ENCODE results near the gene RASL10B. TPM values are rescaled to one million over a fixed set of nuclear protein-coding genes. Genes with fewer than 3 reads are reported as not detected.

The RASL10B gene
- total RNA-seq, 2 experiments from 2014 or later, result not detected

DNA sequence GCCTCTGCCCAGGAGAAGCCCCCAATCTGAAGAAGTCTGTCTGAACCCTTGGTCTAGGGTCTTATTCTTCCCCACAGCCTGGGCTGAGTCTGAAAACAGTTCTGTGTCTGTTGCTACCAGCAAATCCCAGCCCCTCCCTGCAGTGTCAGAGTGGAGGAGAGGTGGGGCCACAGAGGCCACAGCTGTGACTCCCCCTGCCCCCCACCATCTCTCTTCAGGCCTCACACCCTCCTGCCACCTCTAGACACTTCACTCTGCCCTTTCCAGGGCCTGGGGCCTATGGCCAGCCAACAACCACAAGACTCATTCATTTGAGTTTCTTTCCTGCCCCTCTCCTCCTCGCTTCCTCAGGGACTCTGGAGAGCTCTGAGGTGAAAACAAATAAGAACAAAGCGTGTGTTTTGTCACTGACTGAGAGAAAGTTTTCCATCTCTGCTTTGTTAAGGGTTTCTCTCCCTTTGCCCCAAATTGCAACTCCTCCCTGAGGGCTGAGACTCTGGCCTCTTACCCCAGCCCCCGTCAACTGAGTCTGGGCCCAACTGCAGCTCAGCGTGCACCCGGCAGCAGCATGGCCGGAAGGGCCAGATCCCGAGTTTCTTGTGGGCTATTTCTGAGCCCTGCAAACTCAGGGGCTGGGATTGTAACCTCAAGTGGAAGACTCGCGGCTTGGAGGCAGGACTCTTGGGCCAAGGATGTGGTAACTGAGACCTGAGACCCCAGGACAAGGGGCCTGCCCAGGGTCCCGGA lies 42.4 kb downstream of the RASL10B start:
- no TSS peak for BruUV-seq (replicated peaks)
- H3K27ac ChIP-seq (ENCODE audit: low read depth, low read length, poor library complexity, severe bottlenecking), result no peak overlapping the region
- TF ChIP-seq, protein P1, sequence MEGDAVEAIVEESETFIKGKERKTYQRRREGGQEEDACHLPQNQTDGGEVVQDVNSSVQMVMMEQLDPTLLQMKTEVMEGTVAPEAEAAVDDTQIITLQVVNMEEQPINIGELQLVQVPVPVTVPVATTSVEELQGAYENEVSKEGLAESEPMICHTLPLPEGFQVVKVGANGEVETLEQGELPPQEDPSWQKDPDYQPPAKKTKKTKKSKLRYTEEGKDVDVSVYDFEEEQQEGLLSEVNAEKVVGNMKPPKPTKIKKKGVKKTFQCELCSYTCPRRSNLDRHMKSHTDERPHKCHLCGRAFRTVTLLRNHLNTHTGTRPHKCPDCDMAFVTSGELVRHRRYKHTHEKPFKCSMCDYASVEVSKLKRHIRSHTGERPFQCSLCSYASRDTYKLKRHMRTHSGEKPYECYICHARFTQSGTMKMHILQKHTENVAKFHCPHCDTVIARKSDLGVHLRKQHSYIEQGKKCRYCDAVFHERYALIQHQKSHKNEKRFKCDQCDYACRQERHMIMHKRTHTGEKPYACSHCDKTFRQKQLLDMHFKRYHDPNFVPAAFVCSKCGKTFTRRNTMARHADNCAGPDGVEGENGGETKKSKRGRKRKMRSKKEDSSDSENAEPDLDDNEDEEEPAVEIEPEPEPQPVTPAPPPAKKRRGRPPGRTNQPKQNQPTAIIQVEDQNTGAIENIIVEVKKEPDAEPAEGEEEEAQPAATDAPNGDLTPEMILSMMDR (conservative IDR thresholded peaks at IDR 0.05; ENCODE audit: low read length), result no peak
- no peak for TF ChIP-seq EZH2phosphoT487 (IDR thresholded peaks at IDR 0.05; ENCODE audit: borderline replicate concordance, low read depth, low read length)
- no peaks in the 10 kb centered on the region for H3K4me1 ChIP-seq (ENCODE audit: insufficient read depth, low read length, poor library complexity, severe bottlenecking)
- no peaks in the 10 kb centered on the region for H3K9me3 ChIP-seq (ENCODE audit: low read length)
- no peak overlapping the region for H2AFZ ChIP-seq (ENCODE audit: low read length)
- no peaks in the 10 kb centered on the region for H4K20me1 ChIP-seq (ENCODE audit: insufficient read depth, low read length)
- no peak overlapping the region for H3K4me3 ChIP-seq (ENCODE audit: low read depth, low read length, poor library complexity, severe bottlenecking)
- POLR2A ChIA-PET, result no interaction called here
- H3K4me2 ChIP-seq (ENCODE audit: low read length), result no peak overlapping the region
- no peaks in the 10 kb centered on the region for H3K9me2 ChIP-seq (ENCODE audit: insufficient read depth, low read length)
- no peaks in the 10 kb centered on the region for H3K36me3 ChIP-seq (ENCODE audit: insufficient read depth, low read length)
- CTCF ChIA-PET (ENCODE audit: unreplicated experiment), result no interaction called here
- no peak for DNase-seq (ENCODE audit: low spot score)
- intact Hi-C loops (cut with micrococcal nuclease; ENCODE audit: unreplicated experiment), result no loop called here
- no peaks in the 10 kb centered on the region for H3K79me2 ChIP-seq (ENCODE audit: insufficient read depth, low read depth, low read length)

DNA sequence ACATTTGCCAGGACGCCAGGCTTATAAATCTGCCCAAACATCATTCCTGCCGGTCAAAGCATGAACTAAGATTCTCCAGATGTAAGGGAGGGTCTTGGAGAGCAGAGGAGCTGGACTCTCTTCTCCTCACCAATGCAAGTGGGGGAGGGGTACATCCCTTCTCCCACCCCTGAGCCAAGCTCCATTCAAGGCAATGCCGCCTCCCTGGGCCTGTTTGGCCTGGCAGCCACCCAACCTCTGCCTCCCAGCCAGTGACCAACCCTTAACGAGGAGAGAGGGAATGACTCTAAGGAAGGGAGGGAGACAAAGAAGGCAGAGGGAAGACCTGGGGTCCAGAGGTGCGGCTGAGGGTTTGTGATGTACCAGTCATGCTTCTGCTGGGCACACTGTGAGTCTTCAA lies 43.1 kb downstream of the RASL10B start:
- no peak overlapping the region for H3K4me2 ChIP-seq (ENCODE audit: low read length)
- H3K36me3 ChIP-seq (ENCODE audit: insufficient read depth, low read length), result no peaks in the 10 kb centered on the region
- H4K20me1 ChIP-seq (ENCODE audit: insufficient read depth, low read length), result no peaks in the 10 kb centered on the region
- no peaks in the 10 kb centered on the region for H3K9me3 ChIP-seq (ENCODE audit: low read length)
- no TSS peak for BruUV-seq (replicated peaks)
- H2AFZ ChIP-seq (ENCODE audit: low read length), result no peak overlapping the region
- no peak overlapping the region for H3K4me3 ChIP-seq (ENCODE audit: low read depth, low read length, poor library complexity, severe bottlenecking)
- TF ChIP-seq EZH2phosphoT487 (IDR thresholded peaks at IDR 0.05; ENCODE audit: borderline replicate concordance, low read depth, low read length), result no peak
- TF ChIP-seq, protein P1 (conservative IDR thresholded peaks at IDR 0.05; ENCODE audit: low read length), result no peak
- POLR2A ChIA-PET, result no interaction called here
- no peaks in the 10 kb centered on the region for H3K79me2 ChIP-seq (ENCODE audit: insufficient read depth, low read depth, low read length)
- no peaks in the 10 kb centered on the region for H3K9me2 ChIP-seq (ENCODE audit: insufficient read depth, low read length)
- intact Hi-C loops (cut with micrococcal nuclease; ENCODE audit: unreplicated experiment), result no loop called here
- CTCF ChIA-PET (ENCODE audit: unreplicated experiment), result no interaction called here
- H3K4me1 ChIP-seq (ENCODE audit: insufficient read depth, low read length, poor library complexity, severe bottlenecking), result no peaks in the 10 kb centered on the region
- no peak overlapping the region for H3K27ac ChIP-seq (ENCODE audit: low read depth, low read length, poor library complexity, severe bottlenecking)
- no peak for DNase-seq (ENCODE audit: low spot score)

DNA sequence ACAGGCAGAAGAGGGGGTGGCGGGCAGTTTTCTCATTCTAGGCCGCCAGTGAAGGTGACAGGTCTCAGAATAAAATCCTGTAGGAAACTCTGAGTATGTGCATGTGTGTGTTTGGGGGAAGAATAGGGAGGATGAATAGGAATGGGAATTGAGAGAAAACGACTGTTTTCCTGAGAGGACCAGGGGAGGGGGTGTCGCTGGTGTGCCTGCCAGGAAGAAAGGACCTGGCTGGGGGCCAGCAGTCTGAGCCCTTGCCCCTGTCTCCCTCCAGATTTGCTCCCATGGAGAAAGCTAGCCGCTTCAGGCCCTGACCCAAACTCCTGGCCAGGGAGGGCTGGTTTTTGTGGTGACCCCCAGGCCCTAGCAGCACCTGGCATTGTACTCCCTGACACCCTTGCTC lies 43.6 kb downstream of the RASL10B start:
- TF ChIP-seq, protein P1 (conservative IDR thresholded peaks at IDR 0.05; ENCODE audit: low read length), result no peak
- TF ChIP-seq EZH2phosphoT487 (IDR thresholded peaks at IDR 0.05; ENCODE audit: borderline replicate concordance, low read depth, low read length), result no peak
- H3K4me3 ChIP-seq (ENCODE audit: low read depth, low read length, poor library complexity, severe bottlenecking), result no peak overlapping the region
- H3K9me2 ChIP-seq (ENCODE audit: insufficient read depth, low read length), result no peaks in the 10 kb centered on the region
- H3K4me1 ChIP-seq (ENCODE audit: insufficient read depth, low read length, poor library complexity, severe bottlenecking), result no peaks in the 10 kb centered on the region
- ChIA-PET POLR2A (no interaction called here), CTCF (ENCODE audit: unreplicated experiment) (no interaction called here)
- H4K20me1 ChIP-seq (ENCODE audit: insufficient read depth, low read length), result no peaks in the 10 kb centered on the region
- H2AFZ ChIP-seq (ENCODE audit: low read length), result no peak overlapping the region
- intact Hi-C loops (cut with micrococcal nuclease; ENCODE audit: unreplicated experiment), result no loop called here
- no peak overlapping the region for H3K4me2 ChIP-seq (ENCODE audit: low read length)
- no peak overlapping the region for H3K27ac ChIP-seq (ENCODE audit: low read depth, low read length, poor library complexity, severe bottlenecking)
- H3K79me2 ChIP-seq (ENCODE audit: insufficient read depth, low read depth, low read length), result no peaks in the 10 kb centered on the region
- DNase-seq (ENCODE audit: low spot score), result no peak
- H3K36me3 ChIP-seq (ENCODE audit: insufficient read depth, low read length), result no peaks in the 10 kb centered on the region
- BruUV-seq (replicated peaks), result no TSS peak
- no peaks in the 10 kb centered on the region for H3K9me3 ChIP-seq (ENCODE audit: low read length)

Data from OCI-LY7 (cell line).